B cell (primary cell): Measurements from ENCODE around the gene DAB1. TPM values are rescaled to one million over a fixed set of nuclear protein-coding genes. Genes with fewer than 3 reads are reported as not detected.

Source experiments
- ATAC-seq: fragments of 200-7000 bp; cut with Tn5 transposase; one replicate; pipeline ENCODE4 v1.10.0; 2021; ENCODE audit warnings: low read depth, mild to moderate bottlenecking, moderate number of reproducible peaks, moderate library complexity
- CTCF ChIA-PET: fragments of 350-600 bp; sonication (Branson Sonifier 250); formaldehyde crosslinking; loops from one replicate; lab custom pipeline; 2021; ENCODE audit warnings: antibody characterized with exemption, inconsistent platforms; lab: Charles Lee
- POLR2A ChIA-PET: fragments of 350-600 bp; sonication (Branson Sonifier 250); formaldehyde crosslinking; loops from one replicate; lab custom pipeline; 2021; ENCODE audit warnings: antibody characterized with exemption; lab: Charles Lee
- DNase-seq: peaks from one replicate; pipeline ENCODE4 v3.0.0; 2013
- H2AFZ ChIP-seq: 2 replicates; pipeline ENCODE4 v1.6.1; 2012; ENCODE audit warnings: mild to moderate bottlenecking, low read depth, low read length; ENCODE audit not compliant: insufficient read depth, poor library complexity, severe bottlenecking
- H3K27ac ChIP-seq, 2 donors: 1 replicate in 1 of 2; 2 replicates in 1 of 2; pipeline ENCODE4 v1.5.1; 2012 to 2013; ENCODE audit warnings: low read length in 2 of 2, mild to moderate bottlenecking in 2 of 2, moderate library complexity in 1 of 2
- H3K27me3 ChIP-seq, 4 experiments: fragments of 200-600 bp in 1 of 4; sonication (generic) in 1 of 4; replicated peaks in 1 of 4; 1 replicate in 2 of 4; 2 replicates in 2 of 4; pipeline versions ENCODE4 v1.6.1 to v1.7.0; 2013 to 2016; ENCODE audit warnings: low read length in 3 of 4, mild to moderate bottlenecking in 2 of 4, mixed read lengths in 1 of 4, moderate library complexity in 1 of 4; ENCODE audit not compliant: insufficient read depth in 4 of 4, control insufficient read depth in 3 of 4; ENCODE audit errors: control extremely low read depth in 1 of 4
- H3K36me3 ChIP-seq, 2 experiments: replicated peaks in 1 of 2; 1 replicate in 1 of 2; 2 replicates in 1 of 2; pipeline versions ENCODE4 v1.6.1 to v1.7.1; 2013; ENCODE audit warnings: low read length in 1 of 2; ENCODE audit not compliant: insufficient read depth in 2 of 2, control insufficient read depth in 1 of 2; ENCODE audit errors: control extremely low read depth in 1 of 2, extremely low read depth in 1 of 2
- H3K4me1 ChIP-seq, 2 donors: fragments of 200-600 bp in 1 of 2; sonication (generic) in 1 of 2; 1 replicate in 1 of 2; 2 replicates in 1 of 2; pipeline versions ENCODE4 v1.5.1 to v1.6.1; 2013 to 2017; ENCODE audit warnings: low read length in 2 of 2; ENCODE audit not compliant: control insufficient read depth in 2 of 2, insufficient read depth in 2 of 2
- H3K4me2 ChIP-seq: replicated peaks from 2 replicates; pipeline ENCODE3; 2012; ENCODE audit warnings: mild to moderate bottlenecking, low read depth, low read length; ENCODE audit not compliant: poor library complexity, severe bottlenecking
- H3K4me3 ChIP-seq, 5 experiments: fragments of 200-600 bp in 1 of 5; sonication (generic) in 1 of 5; 1 replicate in 3 of 5; 2 replicates in 2 of 5; pipeline versions ENCODE4 v1.5.1 to v1.7.0; 2011 to 2016; ENCODE audit warnings: low read length in 4 of 5, mild to moderate bottlenecking in 4 of 5, low read depth in 2 of 5, control low read depth in 1 of 5, moderate library complexity in 1 of 5; ENCODE audit not compliant: insufficient read depth in 1 of 5; ENCODE audit errors: control extremely low read depth in 1 of 5, extremely low read depth in 1 of 5
- H3K79me2 ChIP-seq: fragments of 200-600 bp; sonication (generic); one replicate; pipeline ENCODE4 v1.6.0; 2016; ENCODE audit warnings: low read length; ENCODE audit not compliant: control insufficient read depth, insufficient read depth
- H3K9ac ChIP-seq: fragments of 200-600 bp; sonication (generic); 2 replicates; pipeline ENCODE4 v1.6.1; 2017; ENCODE audit warnings: mild to moderate bottlenecking, low read length, moderate library complexity
- H3K9me3 ChIP-seq, 3 donors: one replicate each; pipeline versions ENCODE4 v1.6.1 to v1.7.1; 2013; ENCODE audit warnings: low read length in 2 of 3; ENCODE audit not compliant: control insufficient read depth in 2 of 3, insufficient read depth in 1 of 3; ENCODE audit errors: control extremely low read depth in 1 of 3
- H4K20me1 ChIP-seq: 2 replicates; pipeline ENCODE4 v1.6.0; 2012; ENCODE audit warnings: mild to moderate bottlenecking, low read length; ENCODE audit not compliant: insufficient read depth, control insufficient read depth, poor library complexity, severe bottlenecking
- H3K27ac Mint-ChIP-seq: one replicate; pipeline ENCODE4 v1.8.0; 2021; ENCODE audit warnings: mixed read lengths
- H3K27me3 Mint-ChIP-seq: one replicate; pipeline ENCODE4 v1.8.0; 2021; ENCODE audit warnings: mixed read lengths
- H3K4me1 Mint-ChIP-seq: one replicate; pipeline ENCODE4 v1.8.0; 2021; ENCODE audit warnings: mixed read lengths
- H3K4me3 Mint-ChIP-seq: one replicate; pipeline ENCODE4 v1.8.0; 2021; ENCODE audit warnings: mixed read lengths
- H3K9me3 Mint-ChIP-seq: one replicate; pipeline ENCODE4 v1.8.0; 2022; ENCODE audit warnings: mixed read lengths; ENCODE audit not compliant: insufficient read depth
- EZH2 ChIP-seq: IDR thresholded peaks from 2 replicates; pipeline ENCODE4 v1.6.1; 2012; ENCODE audit warnings: borderline replicate concordance, low read depth, mild to moderate bottlenecking, moderate library complexity, low read length; ENCODE audit not compliant: insufficient read depth, poor library complexity, severe bottlenecking
- WGBS: methylation state at CpG from one replicate; pipeline ENCODE4 v1.1.5; 2013; ENCODE audit warnings: missing lambda C conversion rate; ENCODE audit not compliant: insufficient coverage; 5-methylcytosine and 5-hydroxymethylcytosine counted together
- intact Hi-C: fragments of 100-400 bp; cut with micrococcal nuclease; formaldehyde crosslinking; loops from one replicate; pipeline ENCODE4 v1.10.0; 2022
- polyA plus RNA-seq: library from polyadenylated mRNA; depleted of rRNA; stranded (reverse); fragments of >200 nt; gene quantifications from 2 replicates; pipeline ENCODE4 v1.2.3, GENCODE V29; 2012
- total RNA-seq, 2 donors: library from RNA; stranded (reverse); fragments of 120-200 nt in 1 of 2; gene quantifications; 1 replicate in 1 of 2; 2 replicates in 1 of 2; pipeline versions ENCODE4 v1.2.3 to v1.2.4, GENCODE V29; 2013 to 2022
- TF ChIP-seq, protein P1 (sequence below): fragments of 200-600 bp; IDR thresholded peaks from one replicate; pipeline ENCODE4 v1.8.0; 2022; ENCODE audit warnings: antibody characterized with exemption, mild to moderate bottlenecking

The DAB1 gene
- total and polyA plus RNA-seq, 2 donors (not counting 1 experiment from before 2014, with no cell fraction given): not detected

DNA sequence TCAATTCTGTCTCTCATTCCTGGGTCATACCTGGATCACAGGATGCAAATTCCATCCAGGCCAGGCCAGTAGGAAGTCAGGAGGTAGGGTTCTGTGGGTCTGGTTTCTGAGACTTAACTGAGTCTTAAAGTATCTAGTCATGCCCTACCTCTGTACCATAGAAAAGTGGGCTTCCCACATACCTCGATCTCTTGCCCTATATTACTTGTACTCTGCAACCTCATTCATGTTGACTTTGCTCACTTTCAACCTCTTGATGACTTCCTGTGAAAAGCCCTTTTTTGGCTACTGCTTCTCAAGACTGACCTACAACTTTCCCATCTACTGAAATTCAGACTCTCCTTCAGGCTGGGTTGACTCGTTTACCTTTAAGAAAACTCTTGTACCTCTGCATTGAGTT lies 329.1 kb downstream of the DAB1 start:
- no peaks in the 10 kb centered on the region for H3K79me2 ChIP-seq
- Mint-ChIP-seq H3K9me3 (no peaks in the 10 kb centered on the region), H3K4me3 (no peak overlapping the region), H3K4me1 (no peaks in the 10 kb centered on the region), H3K27me3 (no peaks in the 10 kb centered on the region), H3K27ac (no peak overlapping the region)
- ChIA-PET POLR2A (no interaction called here), CTCF (no interaction called here)
- intact Hi-C loops: no loop called here
- WGBS: 97% methylated on average over 2 of the region's 2 CpGs
- ATAC-seq (no peak), DNase-seq (no peak)
- H3K4me2 ChIP-seq: no peak overlapping the region
- no peak overlapping the region for H3K27ac ChIP-seq
- no peak overlapping the region for H3K4me3 ChIP-seq
- peaks cover 0 to 2% (median 0%) of the 10 kb centered on the region in 3 donors for H3K9me3 ChIP-seq
- TF ChIP-seq, protein P1, sequence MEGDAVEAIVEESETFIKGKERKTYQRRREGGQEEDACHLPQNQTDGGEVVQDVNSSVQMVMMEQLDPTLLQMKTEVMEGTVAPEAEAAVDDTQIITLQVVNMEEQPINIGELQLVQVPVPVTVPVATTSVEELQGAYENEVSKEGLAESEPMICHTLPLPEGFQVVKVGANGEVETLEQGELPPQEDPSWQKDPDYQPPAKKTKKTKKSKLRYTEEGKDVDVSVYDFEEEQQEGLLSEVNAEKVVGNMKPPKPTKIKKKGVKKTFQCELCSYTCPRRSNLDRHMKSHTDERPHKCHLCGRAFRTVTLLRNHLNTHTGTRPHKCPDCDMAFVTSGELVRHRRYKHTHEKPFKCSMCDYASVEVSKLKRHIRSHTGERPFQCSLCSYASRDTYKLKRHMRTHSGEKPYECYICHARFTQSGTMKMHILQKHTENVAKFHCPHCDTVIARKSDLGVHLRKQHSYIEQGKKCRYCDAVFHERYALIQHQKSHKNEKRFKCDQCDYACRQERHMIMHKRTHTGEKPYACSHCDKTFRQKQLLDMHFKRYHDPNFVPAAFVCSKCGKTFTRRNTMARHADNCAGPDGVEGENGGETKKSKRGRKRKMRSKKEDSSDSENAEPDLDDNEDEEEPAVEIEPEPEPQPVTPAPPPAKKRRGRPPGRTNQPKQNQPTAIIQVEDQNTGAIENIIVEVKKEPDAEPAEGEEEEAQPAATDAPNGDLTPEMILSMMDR: no peak
- no peak for TF ChIP-seq EZH2
- H4K20me1 ChIP-seq: no peaks in the 10 kb centered on the region
- H3K36me3 ChIP-seq: no peaks in the 10 kb centered on the region
- no peak overlapping the region for H2AFZ ChIP-seq
- no peaks in the 10 kb centered on the region for H3K27me3 ChIP-seq
- H3K4me1 ChIP-seq: no peaks in the 10 kb centered on the region
- H3K9ac ChIP-seq: no peak overlapping the region

DNA sequence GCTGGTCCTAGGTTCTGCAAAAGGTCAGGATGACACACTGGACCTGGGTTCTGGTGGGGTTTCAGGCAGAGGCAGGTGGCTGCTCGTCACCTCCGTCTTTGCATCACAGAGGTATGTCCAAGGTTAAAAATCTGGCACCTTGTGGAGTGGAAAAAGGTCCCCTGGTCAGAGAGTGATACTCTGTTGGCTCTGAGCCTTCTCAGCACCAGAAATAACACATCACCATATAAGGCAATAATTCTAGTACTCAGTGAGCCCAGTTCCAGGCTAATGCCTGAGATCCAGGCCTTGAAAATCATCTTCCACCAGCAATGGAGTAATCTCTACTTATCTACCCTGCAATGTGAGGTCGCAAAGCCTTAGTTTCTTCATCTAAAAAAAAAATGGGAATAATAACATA lies 330.7 kb downstream of the DAB1 start:
- Mint-ChIP-seq H3K9me3 (no peaks in the 10 kb centered on the region), H3K4me3 (no peak overlapping the region), H3K27ac (no peak overlapping the region), H3K27me3 (no peaks in the 10 kb centered on the region), H3K4me1 (no peaks in the 10 kb centered on the region)
- TF ChIP-seq, protein P1: no peak
- no peak for TF ChIP-seq EZH2
- H3K4me2 ChIP-seq: no peak overlapping the region
- no peaks in the 10 kb centered on the region for H4K20me1 ChIP-seq
- DNase-seq (no peak), ATAC-seq (no peak)
- H3K36me3 ChIP-seq: no peaks in the 10 kb centered on the region
- no peak overlapping the region for H2AFZ ChIP-seq
- no peak overlapping the region for H3K27ac ChIP-seq
- H3K4me1 ChIP-seq: no peaks in the 10 kb centered on the region
- no peaks in the 10 kb centered on the region for H3K27me3 ChIP-seq
- ChIA-PET CTCF (no interaction called here), POLR2A (no interaction called here)
- no peak overlapping the region for H3K9ac ChIP-seq
- H3K4me3 ChIP-seq: no peak overlapping the region
- H3K9me3 ChIP-seq: peaks cover 0 to 2% (median 0%) of the 10 kb centered on the region in 3 donors
- intact Hi-C loops: no loop called here
- H3K79me2 ChIP-seq: no peaks in the 10 kb centered on the region
- WGBS: 100% methylated on average over 2 of the region's 3 CpGs
